ENCODE data around the gene PRX. TPM values are rescaled to one million over a fixed set of nuclear protein-coding genes. Genes with fewer than 3 reads are reported as not detected.
A peak's percentile ranks its signal among the peaks of the same experiment; 100 is the strongest.

Gene PRX
- polyA plus RNA-seq, 3 donors = 0.13 to 0.76 TPM; not detected in 1

- peaks cover 8% of the 10 kb centered on the region for H4K20me1 ChIP-seq (ENCODE audit: insufficient read depth, low read length)
- no peak for TF ChIP-seq CTCF (IDR thresholded peaks at IDR 0.05)
- no peak for DNase-seq
- WGBS (ENCODE audit: insufficient coverage) = 100% methylated on average over 1 of the region's 4 CpGs
- H3K27me3 Mint-ChIP-seq (ENCODE audit: low read depth in 3 of 3) = no peaks in the 10 kb centered on the region
- H3K4me1 Mint-ChIP-seq = no peaks in the 10 kb centered on the region
- H3K27ac ChIP-seq (ENCODE audit: low read depth in 1 of 2, low read length in 2 of 2) = no peak overlapping the region
- H2AFZ ChIP-seq (ENCODE audit: insufficient read depth, low read depth, low read length, poor library complexity, severe bottlenecking) = no peak overlapping the region
- no peak overlapping the region for H3K4me3 ChIP-seq (replicated peaks in 1 of 3; ENCODE audit: low read depth in 2 of 3, low read length in 3 of 3)
- no peaks in the 10 kb centered on the region for H3K79me2 ChIP-seq (ENCODE audit: insufficient read depth, low read length)
- H3K9me3 Mint-ChIP-seq = peaks cover 0 to 2% (median 0%) of the 10 kb centered on the region in 7 donors
- H3K9me3 ChIP-seq (replicated peaks in 1 of 2; ENCODE audit: control insufficient read depth in 1 of 2, insufficient read depth in 1 of 2, low read length in 2 of 2) = no peaks in the 10 kb centered on the region
- H3K36me3 ChIP-seq (replicated peaks in 1 of 2; ENCODE audit: control insufficient read depth in 1 of 2, insufficient read depth in 2 of 2, low read length in 2 of 2) = peaks cover 51 to 91% of the 10 kb centered on the region in 2 donors
- no peak overlapping the region for H3K4me2 ChIP-seq (replicated peaks; ENCODE audit: extremely low read depth, low read length, poor library complexity, severe bottlenecking)
- no peak overlapping the region for H3K4me3 Mint-ChIP-seq
- no peaks in the 10 kb centered on the region for H3K4me1 ChIP-seq (ENCODE audit: control insufficient read depth in 1 of 2, insufficient read depth in 2 of 2, low read length in 2 of 2)
- no peaks in the 10 kb centered on the region for H3K27me3 ChIP-seq (ENCODE audit: control insufficient read depth in 2 of 2, insufficient read depth in 2 of 2, low read length in 2 of 2)
- peak overlapping the region in 2 of 7 donors; percentile 23 to 63 for H3K27ac Mint-ChIP-seq
- no peak overlapping the region for H3K9ac ChIP-seq (ENCODE audit: insufficient read depth, low read length, poor library complexity, severe bottlenecking)
- intact Hi-C loops (cut with micrococcal nuclease) = no loop called here
- H3K36me3 Mint-ChIP-seq = peaks cover 58 to 89% of the 10 kb centered on the region in 2 donors
Measured at GRCh38 chr19:40450664-40451063, 37.5 kb upstream of the PRX start.

- Mint-ChIP-seq H3K9me3 (peaks cover 0 to 2% (median 0%) of the 10 kb centered on the region in 7 donors), H3K27me3 (ENCODE audit: low read depth in 3 of 3) (no peaks in the 10 kb centered on the region), H3K4me3 (no peak overlapping the region), H3K27ac (no peak overlapping the region), H3K4me1 (peaks cover 5% of the 10 kb centered on the region), H3K36me3 (peaks cover 49 to 77% of the 10 kb centered on the region in 2 donors)
- H3K9ac ChIP-seq (ENCODE audit: insufficient read depth, low read length, poor library complexity, severe bottlenecking) = no peak overlapping the region
- no peak overlapping the region for H3K4me3 ChIP-seq (replicated peaks in 1 of 3; ENCODE audit: low read depth in 2 of 3, low read length in 3 of 3)
- intact Hi-C loops (cut with micrococcal nuclease) = no loop called here
- no peaks in the 10 kb centered on the region for H3K79me2 ChIP-seq (ENCODE audit: insufficient read depth, low read length)
- no peaks in the 10 kb centered on the region for H3K9me3 ChIP-seq (replicated peaks in 1 of 2; ENCODE audit: control insufficient read depth in 1 of 2, insufficient read depth in 1 of 2, low read length in 2 of 2)
- H3K27me3 ChIP-seq (ENCODE audit: control insufficient read depth in 2 of 2, insufficient read depth in 2 of 2, low read length in 2 of 2) = no peaks in the 10 kb centered on the region
- no peak for TF ChIP-seq CTCF (IDR thresholded peaks at IDR 0.05)
- H4K20me1 ChIP-seq (ENCODE audit: insufficient read depth, low read length) = peaks cover 8% of the 10 kb centered on the region
- no peak overlapping the region for H2AFZ ChIP-seq (ENCODE audit: insufficient read depth, low read depth, low read length, poor library complexity, severe bottlenecking)
- H3K36me3 ChIP-seq (replicated peaks in 1 of 2; ENCODE audit: control insufficient read depth in 1 of 2, insufficient read depth in 2 of 2, low read length in 2 of 2) = peaks cover 44 to 79% of the 10 kb centered on the region in 2 donors
- WGBS (ENCODE audit: insufficient coverage) = 100% methylated on average over 1 of the region's 4 CpGs
- peaks cover 6 to 8% of the 10 kb centered on the region in 2 donors for H3K4me1 ChIP-seq (ENCODE audit: control insufficient read depth in 1 of 2, insufficient read depth in 2 of 2, low read length in 2 of 2)
- DNase-seq = no peak
- no peak overlapping the region for H3K4me2 ChIP-seq (replicated peaks; ENCODE audit: extremely low read depth, low read length, poor library complexity, severe bottlenecking)
- H3K27ac ChIP-seq (ENCODE audit: low read depth in 1 of 2, low read length in 2 of 2) = no peak overlapping the region
Measured at GRCh38 chr19:40449506-40449905, 36.3 kb upstream of the PRX start.
